ENCODE measurements around the gene ARHGAP6.

Gene ARHGAP6

DNA sequence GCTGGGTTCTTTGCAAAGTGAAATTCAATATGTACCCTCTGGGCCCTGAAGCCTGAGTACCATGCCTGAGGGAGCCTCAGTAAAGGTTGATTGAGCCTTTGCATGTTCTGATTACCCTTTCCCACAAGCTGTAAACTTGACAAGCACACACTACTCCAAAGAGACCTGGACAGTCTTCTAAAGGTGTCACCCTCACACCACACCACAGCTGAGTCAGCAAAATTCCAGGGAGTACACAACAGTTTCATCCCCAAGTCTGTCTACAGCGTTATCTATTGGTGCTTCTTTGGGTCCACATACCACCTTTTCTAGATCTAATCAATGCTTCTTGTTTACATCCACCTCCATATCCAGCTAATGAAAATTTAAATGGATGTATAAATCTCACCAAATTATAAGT is 191.7 kb downstream of the ARHGAP6 start:
- no peak for DNase-seq (ENCODE audit: low read depth in 1 of 2, low spot score in 1 of 2)
- no peak for TF ChIP-seq JUND (IDR thresholded peaks at IDR 0.05; ENCODE audit: low read depth)
- in situ Hi-C loops (cut with HindIII; ENCODE audit: low pct_unique_long_range_greater_than_20kb, low sequenced_read_pairs) = no loop called here

DNA sequence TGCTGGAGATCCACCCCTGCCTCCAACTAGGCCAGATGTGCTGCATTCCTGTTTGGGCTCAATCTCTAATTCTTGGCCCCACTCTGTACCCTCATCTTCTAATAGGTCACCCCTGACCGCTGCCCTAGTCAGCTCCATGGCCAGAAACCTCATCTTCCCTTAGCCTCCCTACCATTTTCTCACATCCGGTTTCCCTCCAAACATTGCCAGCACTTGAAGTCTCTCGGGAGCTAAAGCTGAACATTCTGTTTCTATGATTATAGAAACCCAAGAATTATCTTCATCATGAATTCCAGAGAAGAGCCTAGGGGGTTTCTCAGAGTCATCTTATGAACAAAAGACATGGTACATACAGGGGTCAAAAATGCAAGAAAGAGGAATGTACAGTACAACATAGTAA is 192.8 kb downstream of the ARHGAP6 start:
- in situ Hi-C loops (cut with HindIII; ENCODE audit: low pct_unique_long_range_greater_than_20kb, low sequenced_read_pairs) = no loop called here
- DNase-seq (ENCODE audit: low read depth in 1 of 2, low spot score in 1 of 2) = no peak
- no peak for TF ChIP-seq JUND (IDR thresholded peaks at IDR 0.05; ENCODE audit: low read depth)

GRCh38 chrX:11472381-11472780 is 193.3 kb downstream of the ARHGAP6 start:
- in situ Hi-C loops (cut with HindIII; ENCODE audit: low pct_unique_long_range_greater_than_20kb, low sequenced_read_pairs) = no loop called here
- no peak for DNase-seq (ENCODE audit: low read depth in 1 of 2, low spot score in 1 of 2)
- TF ChIP-seq JUND (IDR thresholded peaks at IDR 0.05; ENCODE audit: low read depth) = no peak

- in situ Hi-C loops (cut with HindIII; ENCODE audit: low pct_unique_long_range_greater_than_20kb, low sequenced_read_pairs) = no loop called here
- peak in 1 of 2 experiments; percentile 30 for DNase-seq (ENCODE audit: low read depth in 1 of 2, low spot score in 1 of 2)
- TF ChIP-seq JUND (IDR thresholded peaks at IDR 0.05; ENCODE audit: low read depth) = no peak
Measured at GRCh38 chrX:11470250-11470974, 195.3 kb downstream of the ARHGAP6 start.

DNA sequence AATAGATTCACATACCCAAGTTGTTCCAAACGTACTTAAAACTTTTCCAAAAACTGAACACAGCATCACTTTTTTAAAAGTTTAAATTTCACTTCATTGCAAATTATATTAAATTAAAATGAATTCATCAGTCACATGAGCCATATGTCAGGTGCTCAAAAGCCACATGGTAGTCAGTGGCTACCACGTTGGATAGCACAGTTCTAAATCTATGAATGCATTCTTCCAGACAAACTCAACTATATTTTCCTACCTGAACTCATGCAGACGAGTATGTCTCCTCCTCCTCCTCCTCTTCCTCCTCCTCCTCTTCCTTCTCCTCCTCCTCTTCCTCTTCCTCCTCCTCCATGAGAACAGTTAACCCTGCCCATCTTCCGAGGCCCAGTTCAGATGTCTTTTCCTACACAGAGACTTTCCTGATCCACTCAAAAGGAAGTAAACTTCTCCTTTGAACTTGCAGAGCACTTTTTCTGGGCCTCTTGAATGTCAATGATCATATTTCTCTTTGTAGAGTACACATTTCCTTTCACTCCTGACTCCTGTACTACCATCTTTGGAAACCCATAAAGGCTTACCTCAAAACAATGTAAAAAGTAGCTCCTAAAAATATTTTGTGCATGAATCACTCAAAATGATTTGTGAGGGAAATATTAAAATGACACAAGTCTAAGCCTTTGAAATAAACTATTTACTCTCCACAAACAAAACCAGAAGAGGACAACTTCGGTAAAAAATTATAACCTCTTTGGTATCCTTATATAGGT is 199.9 kb downstream of the ARHGAP6 start:
- in situ Hi-C loops (cut with HindIII; ENCODE audit: low pct_unique_long_range_greater_than_20kb, low sequenced_read_pairs) = no loop called here
- DNase-seq (ENCODE audit: low read depth in 1 of 2, low spot score in 1 of 2) = no peak
- no peak for TF ChIP-seq JUND (IDR thresholded peaks at IDR 0.05; ENCODE audit: low read depth)

DNA sequence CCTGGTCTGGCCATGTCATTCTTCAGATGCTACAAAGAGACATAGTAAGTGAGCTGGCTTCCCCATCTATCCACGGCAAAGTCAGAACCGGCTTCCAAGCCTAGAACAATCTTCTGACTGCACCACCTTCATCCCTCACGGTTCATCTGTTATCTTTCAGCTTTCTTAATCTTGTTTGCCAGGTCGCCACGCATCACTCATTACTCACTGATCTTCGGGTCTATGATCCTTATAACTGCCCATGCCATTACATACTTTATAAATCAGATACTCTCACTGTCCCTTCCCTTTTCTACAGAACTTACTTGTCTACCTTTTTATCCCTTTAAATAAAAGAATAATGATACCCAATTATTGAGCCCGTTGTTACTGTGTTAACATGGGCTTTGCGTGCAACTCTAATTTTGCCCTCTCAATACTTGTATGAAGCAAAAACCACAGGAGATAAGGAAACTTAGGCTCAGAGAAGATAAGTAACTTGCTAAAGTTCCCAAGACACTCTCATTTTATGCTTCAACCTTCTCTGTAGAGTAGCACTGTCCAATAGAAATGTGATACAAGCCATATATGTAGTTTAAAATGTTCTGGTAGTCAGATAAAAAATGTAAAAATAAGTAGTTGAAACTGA is 200.8 kb downstream of the ARHGAP6 start:
- DNase-seq (ENCODE audit: low read depth in 1 of 2, low spot score in 1 of 2) = no peak
- no peak for TF ChIP-seq JUND (IDR thresholded peaks at IDR 0.05; ENCODE audit: low read depth)
- in situ Hi-C loops (cut with HindIII; ENCODE audit: low pct_unique_long_range_greater_than_20kb, low sequenced_read_pairs) = no loop called here

DNA sequence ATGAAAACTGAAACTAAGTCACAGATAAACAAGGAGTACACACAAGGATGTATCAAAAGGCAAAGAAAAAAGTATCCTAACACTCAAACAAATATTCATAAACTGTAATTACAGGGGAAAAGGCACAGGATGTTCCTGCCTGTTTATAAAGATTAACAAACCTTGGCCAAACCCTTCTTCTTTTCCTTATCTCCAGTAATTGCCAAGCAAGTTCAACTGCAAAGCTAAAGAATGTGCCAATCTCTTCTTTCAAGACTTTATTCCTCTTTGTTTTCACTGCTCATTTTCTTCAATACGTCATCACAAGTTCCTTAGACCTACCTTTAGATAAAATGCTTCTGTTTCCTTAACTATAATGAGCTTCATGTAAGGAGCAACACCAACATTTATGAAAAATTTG is 201.3 kb downstream of the ARHGAP6 start:
- no peak for TF ChIP-seq JUND (IDR thresholded peaks at IDR 0.05; ENCODE audit: low read depth)
- no peak for DNase-seq (ENCODE audit: low read depth in 1 of 2, low spot score in 1 of 2)
- in situ Hi-C loops (cut with HindIII; ENCODE audit: low pct_unique_long_range_greater_than_20kb, low sequenced_read_pairs) = no loop called here

DNA sequence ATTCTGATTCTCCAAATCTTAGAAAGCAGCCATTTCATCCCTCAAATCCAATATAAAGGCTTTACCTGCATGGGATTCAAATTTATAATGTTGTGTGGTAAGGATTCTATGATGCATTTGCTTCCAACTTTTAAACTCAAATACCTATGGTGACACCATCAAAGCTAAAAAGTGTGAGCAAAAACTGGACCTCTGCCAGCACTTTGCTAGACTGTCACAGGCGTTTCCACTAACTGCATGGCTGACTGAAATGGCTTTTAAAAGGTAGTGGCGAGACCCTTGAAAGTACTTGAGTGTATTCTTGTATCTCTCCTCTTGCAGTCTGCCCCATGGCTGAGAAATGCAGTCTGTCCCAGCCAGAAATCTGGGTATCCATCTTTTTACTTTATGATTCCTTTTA is 203.1 kb downstream of the ARHGAP6 start:
- no peak for TF ChIP-seq JUND (IDR thresholded peaks at IDR 0.05; ENCODE audit: low read depth)
- DNase-seq (ENCODE audit: low read depth in 1 of 2, low spot score in 1 of 2) = no peak
- in situ Hi-C loops (cut with HindIII; ENCODE audit: low pct_unique_long_range_greater_than_20kb, low sequenced_read_pairs) = no loop called here

DNA sequence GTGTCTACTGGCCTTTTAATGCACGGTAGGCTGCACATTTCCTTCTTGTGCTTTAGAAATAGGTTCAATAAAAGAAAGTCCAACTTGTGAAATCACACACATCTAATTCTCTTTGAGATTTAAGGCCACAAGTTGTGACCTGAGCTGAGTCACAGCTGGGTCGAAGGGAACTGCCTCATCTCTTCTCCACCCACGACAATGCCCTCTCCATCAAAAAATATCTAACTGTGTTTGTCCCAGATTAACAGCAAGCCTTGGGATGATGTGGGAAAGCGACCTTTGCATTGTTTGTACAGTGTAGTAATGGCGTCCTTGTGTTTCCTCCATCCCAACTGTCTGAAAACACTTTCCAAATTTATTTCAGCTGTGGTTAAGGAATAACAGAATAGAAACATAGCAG is 203.6 kb downstream of the ARHGAP6 start:
- in situ Hi-C loops (cut with HindIII; ENCODE audit: low pct_unique_long_range_greater_than_20kb, low sequenced_read_pairs) = no loop called here
- no peak for DNase-seq (ENCODE audit: low read depth in 1 of 2, low spot score in 1 of 2)
- TF ChIP-seq JUND (IDR thresholded peaks at IDR 0.05; ENCODE audit: low read depth) = no peak

DNA sequence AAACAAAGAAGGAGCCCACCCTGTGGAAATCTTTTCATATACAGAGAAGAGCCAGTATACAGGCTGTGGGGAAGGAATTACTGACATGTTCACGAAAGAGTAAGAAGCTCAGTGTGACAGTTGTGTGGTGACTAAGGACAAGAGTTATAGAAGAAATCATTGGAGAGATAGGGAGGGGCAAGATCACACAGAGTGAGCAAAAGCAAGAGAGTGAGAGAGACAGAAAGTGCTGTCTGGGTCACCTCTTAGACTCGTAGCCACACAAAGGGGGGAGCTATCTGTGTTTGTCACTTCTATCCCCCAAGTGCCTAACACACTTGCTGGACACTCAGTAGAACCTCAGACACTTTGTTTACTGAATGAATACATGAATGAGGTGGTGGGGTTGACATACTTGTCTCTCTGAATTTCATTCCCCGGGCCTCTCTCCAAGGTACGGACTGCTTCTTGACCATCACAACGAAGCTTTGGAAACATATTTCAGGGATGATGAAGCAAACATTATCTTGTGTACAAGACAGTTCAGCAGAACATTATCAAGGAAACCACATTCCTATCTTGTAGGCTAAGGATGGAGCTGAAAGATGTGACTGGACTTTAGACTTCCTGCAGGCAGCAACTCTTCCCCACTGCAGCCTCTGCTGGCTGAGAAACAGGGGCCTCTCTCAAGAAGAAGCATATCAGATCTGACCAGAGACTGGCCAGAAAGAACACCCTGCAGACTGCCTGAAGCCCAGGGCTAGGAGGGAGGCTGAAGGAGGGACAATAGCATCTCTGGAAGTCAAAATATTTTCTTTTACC is 204.3 kb downstream of the ARHGAP6 start:
- TF ChIP-seq JUND (IDR thresholded peaks at IDR 0.05; ENCODE audit: low read depth) = no peak
- DNase-seq (ENCODE audit: low read depth in 1 of 2, low spot score in 1 of 2) = no peak
- in situ Hi-C loops (cut with HindIII; ENCODE audit: low pct_unique_long_range_greater_than_20kb, low sequenced_read_pairs) = no loop called here

DNA sequence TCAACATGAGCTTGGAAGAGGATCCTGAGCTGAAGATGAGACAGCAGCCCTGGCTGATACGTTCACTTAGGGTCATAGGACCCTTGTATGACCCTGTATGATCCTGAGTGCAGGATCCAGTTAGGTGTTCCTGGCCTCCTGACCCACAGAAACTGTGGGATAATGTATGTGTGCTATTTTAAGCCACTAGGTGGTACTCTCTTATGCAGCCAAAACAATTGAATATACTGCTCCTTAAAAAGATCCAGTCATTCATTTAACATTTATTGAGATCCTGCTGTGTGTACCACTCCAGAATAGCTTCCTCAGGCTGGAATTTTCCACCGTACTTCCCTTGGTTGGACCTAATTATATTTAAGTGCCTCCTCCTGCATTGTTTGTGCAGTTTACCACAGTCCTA is 205.4 kb downstream of the ARHGAP6 start:
- no peak for DNase-seq (ENCODE audit: low read depth in 1 of 2, low spot score in 1 of 2)
- in situ Hi-C loops (cut with HindIII; ENCODE audit: low pct_unique_long_range_greater_than_20kb, low sequenced_read_pairs) = no loop called here
- TF ChIP-seq JUND (IDR thresholded peaks at IDR 0.05; ENCODE audit: low read depth) = no peak

- no peak for TF ChIP-seq JUND (IDR thresholded peaks at IDR 0.05; ENCODE audit: low read depth)
- peak in 1 of 2 experiments; percentile 22 for DNase-seq (ENCODE audit: low read depth in 1 of 2, low spot score in 1 of 2)
- in situ Hi-C loops (cut with HindIII; ENCODE audit: low pct_unique_long_range_greater_than_20kb, low sequenced_read_pairs) = no loop called here
Measured at GRCh38 chrX:11458170-11458569, 207.6 kb downstream of the ARHGAP6 start.

Measured in T47D (cell line).